H1 (cell line): ENCODE results near the gene TMEM120B. TPM values are rescaled to one million over a fixed set of nuclear protein-coding genes. Genes with fewer than 3 reads are reported as not detected.

Experiments
- CTCF ChIA-PET: fragments of 300-600 bp; sonication (Branson Sonifier 250); formaldehyde crosslinking; loops from one replicate; lab custom pipeline; 2021; ENCODE audit not compliant: partially characterized antibody; lab: Charles Lee
- POLR2A ChIA-PET: fragments of 300-600 bp; sonication (Branson Sonifier 250); formaldehyde crosslinking; loops from one replicate; lab custom pipeline; 2021; ENCODE audit warnings: inconsistent platforms; ENCODE audit not compliant: partially characterized antibody; lab: Charles Lee
- DNase-seq, 2 experiments: peaks; one replicate each; pipeline versions ENCODE4 v3.0.0 to v3.0.0-alpha.2; 2010 to 2022; ENCODE audit warnings: low spot score in 2 of 2, low read depth in 1 of 2, mixed read lengths in 1 of 2
- FAIRE-seq: peaks from 2 replicates; lab custom pipeline; 2011; peaks lifted over from hg19 to GRCh38; lab: Jason Lieb, UNC
- H2AFZ ChIP-seq: 2 replicates; pipeline ENCODE4 v1.8.1; 2012; ENCODE audit warnings: low read length, inconsistent platforms
- H2AK5ac ChIP-seq: 2 replicates; pipeline ENCODE4 v1.6.1; 2013; ENCODE audit warnings: low read depth, low read length
- H2BK120ac ChIP-seq: replicated peaks from 2 replicates; pipeline ENCODE3; 2013; ENCODE audit warnings: low read depth, low read length, inconsistent platforms
- H2BK12ac ChIP-seq: 2 replicates; pipeline ENCODE4 v1.6.1; 2013; ENCODE audit warnings: low read depth, low read length
- H2BK15ac ChIP-seq: 2 replicates; pipeline ENCODE4 v1.6.1; 2013; ENCODE audit warnings: low read length
- H2BK20ac ChIP-seq: 2 replicates; pipeline ENCODE4 v1.6.1; 2013; ENCODE audit warnings: low read length
- H2BK5ac ChIP-seq: 2 replicates; pipeline ENCODE4 v1.6.1; 2013; ENCODE audit warnings: low read depth, low read length
- H3K14ac ChIP-seq: 2 replicates; pipeline ENCODE4 v1.6.1; 2013; ENCODE audit warnings: inconsistent platforms; ENCODE audit not compliant: insufficient read length
- H3K18ac ChIP-seq: 2 replicates; pipeline ENCODE4 v1.6.1; 2013; ENCODE audit warnings: low read length; ENCODE audit errors: extremely low read depth
- H3K23ac ChIP-seq: 2 replicates; pipeline ENCODE4 v1.6.1; 2013; ENCODE audit warnings: inconsistent platforms; ENCODE audit not compliant: insufficient read length
- H3K23me2 ChIP-seq: 2 replicates; pipeline ENCODE4 v1.6.1; 2013; ENCODE audit warnings: low read depth, low read length
- H3K27ac ChIP-seq: 2 replicates; pipeline ENCODE4 v1.6.1; 2011; ENCODE audit warnings: low read depth, low read length, inconsistent platforms
- H3K27me3 ChIP-seq, 4 experiments: replicated peaks in 1 of 4; 1 replicate in 1 of 4; 2 replicates in 3 of 4; pipeline versions ENCODE4 v1.6.1 to v1.8.1; 2011 to 2013; ENCODE audit warnings: low read length in 3 of 4, mild to moderate bottlenecking in 3 of 4, inconsistent platforms in 2 of 4, mixed read lengths in 2 of 4, moderate library complexity in 1 of 4; ENCODE audit not compliant: control insufficient read depth in 3 of 4, insufficient read depth in 3 of 4; ENCODE audit errors: extremely low read depth in 1 of 4
- H3K36me3 ChIP-seq, 4 experiments: 2 replicates each; pipeline versions ENCODE4 v1.6.1 to v1.8.1; 2011 to 2013; ENCODE audit warnings: mild to moderate bottlenecking in 4 of 4, low read length in 3 of 4, moderate library complexity in 2 of 4, control low read depth in 1 of 4, inconsistent platforms in 1 of 4; ENCODE audit not compliant: insufficient read depth in 4 of 4, control insufficient read depth in 2 of 4
- H3K4ac ChIP-seq: replicated peaks from 2 replicates; pipeline ENCODE3; 2013; ENCODE audit warnings: low read length, low read depth, mixed read lengths, inconsistent platforms; ENCODE audit not compliant: insufficient read length
- H3K4me1 ChIP-seq, 4 experiments: replicated peaks in 1 of 4; 1 replicate in 1 of 4; 2 replicates in 3 of 4; pipeline versions ENCODE4 v1.6.1 to v1.8.1; 2011 to 2013; ENCODE audit warnings: low read length in 3 of 4, inconsistent platforms in 2 of 4, mixed read lengths in 1 of 4; ENCODE audit not compliant: insufficient read depth in 4 of 4, control insufficient read depth in 3 of 4
- H3K4me2 ChIP-seq, 2 experiments: 2 replicates each; pipeline versions ENCODE4 v1.6.1 to v1.8.1; 2011 to 2013; ENCODE audit warnings: low read depth in 2 of 2, low read length in 2 of 2, control low read depth in 1 of 2, inconsistent platforms in 1 of 2, mild to moderate bottlenecking in 1 of 2; ENCODE audit not compliant: insufficient read depth in 1 of 2
- H3K4me3 ChIP-seq, 4 experiments: fragments of 200-600, 300-600 bp in 1 of 4; sonication (generic), shearing (Covaris generic), sonication (Bioruptor Twin) in 1 of 4; 2 replicates each; pipeline versions ENCODE4 v1.5.1 to v1.8.1; 2011 to 2016; ENCODE audit warnings: low read length in 4 of 4, low read depth in 3 of 4, control low read depth in 2 of 4, inconsistent platforms in 2 of 4, mild to moderate bottlenecking in 2 of 4, mixed read lengths in 1 of 4, moderate library complexity in 1 of 4; ENCODE audit not compliant: insufficient read depth in 2 of 4; ENCODE audit errors: extremely low read depth in 1 of 4
- H3K56ac ChIP-seq: replicated peaks from 2 replicates; pipeline ENCODE3; 2013; ENCODE audit warnings: low read depth, mild to moderate bottlenecking, mixed read lengths, low read length, inconsistent platforms; ENCODE audit not compliant: insufficient read length
- H3K79me1 ChIP-seq: 2 replicates; pipeline ENCODE4 v1.6.1; 2013; ENCODE audit warnings: low read depth, low read length, control low read depth
- H3K79me2 ChIP-seq, 2 experiments: 2 replicates each; pipeline versions ENCODE4 v1.6.1 to v1.8.1; 2012 to 2013; ENCODE audit warnings: low read length in 2 of 2, mild to moderate bottlenecking in 2 of 2, inconsistent platforms in 1 of 2; ENCODE audit not compliant: insufficient read depth in 2 of 2, control insufficient read depth in 1 of 2
- H3K9ac ChIP-seq, 4 experiments: replicated peaks in 1 of 4; 1 replicate in 1 of 4; 2 replicates in 3 of 4; pipeline versions ENCODE4 v1.6.1 to v1.8.1; 2011 to 2013; ENCODE audit warnings: low read depth in 3 of 4, low read length in 3 of 4, control low read depth in 2 of 4, mild to moderate bottlenecking in 2 of 4, moderate library complexity in 2 of 4, inconsistent platforms in 1 of 4; ENCODE audit errors: extremely low read depth in 1 of 4
- H3K9me3 ChIP-seq, 2 experiments: 2 replicates each; pipeline versions ENCODE4 v1.6.1 to v1.8.1; 2012 to 2013; ENCODE audit warnings: mild to moderate bottlenecking in 2 of 2, moderate library complexity in 2 of 2, control low read depth in 1 of 2, inconsistent platforms in 1 of 2, low read depth in 1 of 2, low read length in 1 of 2, mixed read lengths in 1 of 2; ENCODE audit not compliant: insufficient read depth in 2 of 2
- H4K20me1 ChIP-seq, 2 experiments: replicated peaks in 1 of 2; 2 replicates each; pipeline versions ENCODE3 to v1.8.1; 2011 to 2013; ENCODE audit warnings: inconsistent platforms in 2 of 2, low read length in 2 of 2, mild to moderate bottlenecking in 1 of 2; ENCODE audit not compliant: insufficient read depth in 2 of 2, control insufficient read depth in 1 of 2
- H4K5ac ChIP-seq: 2 replicates; pipeline ENCODE4 v1.6.1; 2013; ENCODE audit warnings: low read length, low read depth, mixed read lengths, inconsistent platforms; ENCODE audit not compliant: insufficient read length
- H4K8ac ChIP-seq: 2 replicates; pipeline ENCODE4 v1.8.0; 2013; ENCODE audit warnings: mild to moderate bottlenecking, moderate library complexity, low read length, inconsistent platforms; ENCODE audit not compliant: insufficient read depth; ENCODE audit errors: extremely low read depth
- H4K91ac ChIP-seq: replicated peaks from 2 replicates; pipeline ENCODE3; 2013; ENCODE audit warnings: low read length, mixed read lengths, inconsistent platforms; ENCODE audit not compliant: insufficient read length
- EGR1 ChIP-seq: IDR thresholded peaks from 2 replicates; pipeline ENCODE4 v1.6.1; 2011; ENCODE audit warnings: low read depth, low read length, borderline replicate concordance
- EP300 ChIP-seq, 2 experiments: IDR thresholded peaks; 1 replicate in 1 of 2; 2 replicates in 1 of 2; pipeline ENCODE4 v1.6.1; 2011 to 2012; ENCODE audit warnings: low read depth in 2 of 2, low read length in 2 of 2, mild to moderate bottlenecking in 2 of 2, borderline replicate concordance in 1 of 2, inconsistent platforms in 1 of 2, moderate library complexity in 1 of 2
- GABPA ChIP-seq: IDR thresholded peaks from 2 replicates; pipeline ENCODE4 v1.6.1; 2011; ENCODE audit warnings: mild to moderate bottlenecking, low read length, moderate library complexity, borderline replicate concordance; ENCODE audit not compliant: insufficient read depth
- JUND ChIP-seq: IDR thresholded peaks from 2 replicates; pipeline ENCODE4 v1.6.1; 2011; ENCODE audit warnings: mild to moderate bottlenecking, improper control_type of control experiment, low read length
- KDM1A ChIP-seq: fragments of 200-600, 300-600 bp; sonication (generic); IDR thresholded peaks from 2 replicates; pipeline ENCODE4 v1.7.1; 2016; ENCODE audit warnings: mild to moderate bottlenecking, low read length, borderline replicate concordance
- MAFK ChIP-seq: IDR thresholded peaks from 2 replicates; pipeline ENCODE4 v1.6.1; 2012; ENCODE audit warnings: low read depth, mild to moderate bottlenecking, improper control_type of control experiment, low read length
- PHF8 ChIP-seq: fragments of 200-600 bp; sonication (generic); conservative IDR thresholded peaks from 2 replicates; pipeline ENCODE4 v1.7.1; 2012; ENCODE audit warnings: low read depth, mild to moderate bottlenecking, inconsistent platforms, low read length, moderate library complexity
- SUZ12 ChIP-seq: fragments of 200-600 bp; sonication (generic); IDR thresholded peaks from 2 replicates; pipeline ENCODE4 v1.6.1; 2012; ENCODE audit warnings: mild to moderate bottlenecking, inconsistent platforms, low read length, moderate library complexity, mixed read lengths
- TAF1 ChIP-seq: IDR thresholded peaks from 2 replicates; pipeline ENCODE4 v1.6.1; 2011; ENCODE audit warnings: mild to moderate bottlenecking, low read depth, low read length
- WGBS, 2 experiments: shearing (Covaris generic) in 1 of 2; methylation state at CpG; one replicate each; pipeline versions ENCODE4 v1.1.6 to v1.1.7; 2013 to 2015; ENCODE audit warnings: low lambda C conversion rate in 2 of 2, mixed read lengths in 2 of 2, inconsistent platforms in 1 of 2, low coverage in 1 of 2, missing lambda C conversion rate in 1 of 2; ENCODE audit not compliant: insufficient replicate concordance in 2 of 2, insufficient coverage in 1 of 2, insufficient read length in 1 of 2; ENCODE audit errors: extremely low coverage in 1 of 2, missing lambda C conversion rate in 1 of 2; 5-methylcytosine and 5-hydroxymethylcytosine counted together
- polyA plus RNA-seq, 7 experiments: library from polyadenylated mRNA; depleted of rRNA in 3 of 7; stranded (reverse) in 5 of 7; unstranded in 2 of 7; fragments of >200 nt in 5 of 7; fragments of 200-250 nt in 2 of 7; gene quantifications; 1 replicate in 5 of 7; 2 replicates in 1 of 7; 4 replicates in 1 of 7; pipeline versions ENCODE4 v1.2.1 to v1.2.3, GENCODE V29; 2011 to 2013; ENCODE audit warnings: missing spikeins in 2 of 7, mixed read lengths in 2 of 7
- total RNA-seq: library from RNA; stranded (reverse); fragmentation: NEBNext Ultra II Directional; extraction: Animal tissue kit (Norgen Biotek cat#: 25700); gene quantifications from 2 replicates; pipeline ENCODE4 v1.2.1, GENCODE V29; 2021
- TF ChIP-seq, protein P1 (sequence below): IDR thresholded peaks from 2 replicates; pipeline ENCODE4 v1.6.1; 2012; ENCODE audit warnings: inconsistent platforms
- TF ChIP-seq, protein P2 (sequence below): IDR thresholded peaks from 2 replicates; pipeline ENCODE4 v1.6.1; 2011; ENCODE audit warnings: low read depth, mild to moderate bottlenecking, low read length; ENCODE audit not compliant: insufficient read depth
- TF ChIP-seq, protein P3 (sequence below): IDR thresholded peaks from 2 replicates; pipeline ENCODE4 v1.6.1; 2012; ENCODE audit warnings: inconsistent platforms

TMEM120B gene
- total and polyA plus RNA-seq, 2 of the 8 experiments (the other 6 are each of a cell fraction or from before 2014, with no cell fraction given): 22.0 to 29.1 TPM

DNA sequence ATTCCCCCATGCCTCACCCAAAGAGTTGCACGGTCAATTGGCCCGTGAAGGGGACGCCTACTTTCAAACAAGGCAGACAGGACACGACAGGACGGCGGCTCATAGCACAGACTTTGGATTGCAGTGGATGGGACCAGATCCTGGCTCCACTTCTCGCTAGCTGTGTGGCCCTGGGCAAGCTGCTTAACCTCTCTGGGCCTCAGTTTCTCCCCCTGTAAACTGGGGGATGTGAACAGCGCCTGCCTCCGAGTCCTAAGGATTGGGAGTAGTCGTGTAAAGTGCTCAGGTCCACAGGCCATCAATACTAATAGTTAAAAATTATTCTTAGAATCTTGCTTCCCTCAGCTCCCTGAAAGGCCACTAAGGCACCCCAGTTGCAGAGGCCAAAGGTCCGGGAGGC, 67.9 kb downstream of the TMEM120B start:
- Histone ChIP-seq H3K4me2 (no peak overlapping the region), H3K56ac (no peak overlapping the region), H2AK5ac (no peak overlapping the region), H2BK120ac (no peak overlapping the region), H3K9me3 (no peaks in the 10 kb centered on the region), H3K18ac (no peak overlapping the region), H3K23me2 (no peaks in the 10 kb centered on the region), H3K27me3 (no peaks in the 10 kb centered on the region), H2BK20ac (no peak overlapping the region), H2BK15ac (no peak overlapping the region), H3K4me3 (no peak overlapping the region), H3K79me1 (no peaks in the 10 kb centered on the region; the same call in none of the 2 replicates), H2BK5ac (no peak overlapping the region), H3K4ac (no peak overlapping the region), H2AFZ (no peak overlapping the region), H4K91ac (no peak overlapping the region), H3K23ac (no peak overlapping the region), H4K20me1 (peaks cover 7 to 15% of the 10 kb centered on the region in 2 experiments), H3K4me1 (peaks cover 0 to 6% (median 5%) of the 10 kb centered on the region in 4 experiments; a peak in 6 of 7 replicates), H2BK12ac (no peak overlapping the region), H3K14ac (no peak overlapping the region), H3K27ac (no peak overlapping the region), H3K36me3 (peaks cover 0 to 6% (median 5%) of the 10 kb centered on the region in 4 experiments; a peak in 4 of 8 replicates), H3K9ac (no peak overlapping the region), H4K8ac (no peak overlapping the region), H4K5ac (no peak overlapping the region), H3K79me2 (no peaks in the 10 kb centered on the region)
- 88% methylated on average over 11 of the region's 11 CpGs; no CpG with 5 or more reads in 1 of the 2 experiments for WGBS, 2 experiments
- ChIA-PET POLR2A (interaction anchor here (0.7 to 34.9 kb wide), 2 partner anchors 20 to 73 kb away, joined by 3 to 958 read pairs; partner anchors contain the start of genes RHOF and SETD1B), CTCF (interaction anchor here (0.9 to 18.5 kb wide), 5 partner anchors 10 to 98 kb away, joined by 3 to 335 read pairs (median 5); partner anchors contain the start of gene RHOF)
- DNase-seq (no peak), FAIRE-seq (no peak)
- TF ChIP-seq GABPA: no peak
- no peak for TF ChIP-seq KDM1A
- TF ChIP-seq, protein P1, sequence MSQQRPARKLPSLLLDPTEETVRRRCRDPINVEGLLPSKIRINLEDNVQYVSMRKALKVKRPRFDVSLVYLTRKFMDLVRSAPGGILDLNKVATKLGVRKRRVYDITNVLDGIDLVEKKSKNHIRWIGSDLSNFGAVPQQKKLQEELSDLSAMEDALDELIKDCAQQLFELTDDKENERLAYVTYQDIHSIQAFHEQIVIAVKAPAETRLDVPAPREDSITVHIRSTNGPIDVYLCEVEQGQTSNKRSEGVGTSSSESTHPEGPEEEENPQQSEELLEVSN: no peak
- TF ChIP-seq SUZ12: no peak
- TF ChIP-seq PHF8: no peak
- TF ChIP-seq MAFK: no peak
- TF ChIP-seq, protein P2, sequence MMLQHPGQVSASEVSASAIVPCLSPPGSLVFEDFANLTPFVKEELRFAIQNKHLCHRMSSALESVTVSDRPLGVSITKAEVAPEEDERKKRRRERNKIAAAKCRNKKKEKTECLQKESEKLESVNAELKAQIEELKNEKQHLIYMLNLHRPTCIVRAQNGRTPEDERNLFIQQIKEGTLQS: no peak
- TF ChIP-seq JUND: no peak
- TF ChIP-seq, protein P3, sequence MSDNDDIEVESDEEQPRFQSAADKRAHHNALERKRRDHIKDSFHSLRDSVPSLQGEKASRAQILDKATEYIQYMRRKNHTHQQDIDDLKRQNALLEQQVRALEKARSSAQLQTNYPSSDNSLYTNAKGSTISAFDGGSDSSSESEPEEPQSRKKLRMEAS: no peak
- TF ChIP-seq EGR1: no peak
- TF ChIP-seq TAF1: no peak
- no peak for TF ChIP-seq EP300 (IDR thresholded peaks at IDR 0.05; ENCODE audit: borderline replicate concordance in 1 of 2, low read depth in 2 of 2, low read length in 2 of 2)
